B cell (primary cell): ENCODE results near the gene PLPP4. TPM values are rescaled to one million over a fixed set of nuclear protein-coding genes. Genes with fewer than 3 reads are reported as not detected.

Experiments
- ATAC-seq: fragments of 200-7000 bp; cut with Tn5 transposase; one replicate; pipeline ENCODE4 v1.10.0; 2021; ENCODE audit warnings: low read depth, mild to moderate bottlenecking, moderate number of reproducible peaks, moderate library complexity
- CTCF ChIA-PET: fragments of 350-600 bp; sonication (Branson Sonifier 250); formaldehyde crosslinking; loops from one replicate; lab custom pipeline; 2021; ENCODE audit warnings: antibody characterized with exemption, inconsistent platforms; lab: Charles Lee
- POLR2A ChIA-PET: fragments of 350-600 bp; sonication (Branson Sonifier 250); formaldehyde crosslinking; loops from one replicate; lab custom pipeline; 2021; ENCODE audit warnings: antibody characterized with exemption; lab: Charles Lee
- DNase-seq: peaks from one replicate; pipeline ENCODE4 v3.0.0; 2013
- H2AFZ ChIP-seq: 2 replicates; pipeline ENCODE4 v1.6.1; 2012; ENCODE audit warnings: mild to moderate bottlenecking, low read depth, low read length; ENCODE audit not compliant: insufficient read depth, poor library complexity, severe bottlenecking
- H3K27ac ChIP-seq, 2 donors: 1 replicate in 1 of 2; 2 replicates in 1 of 2; pipeline ENCODE4 v1.5.1; 2012 to 2013; ENCODE audit warnings: low read length in 2 of 2, mild to moderate bottlenecking in 2 of 2, moderate library complexity in 1 of 2
- H3K27me3 ChIP-seq, 4 experiments: fragments of 200-600 bp in 1 of 4; sonication (generic) in 1 of 4; replicated peaks in 1 of 4; 1 replicate in 2 of 4; 2 replicates in 2 of 4; pipeline versions ENCODE4 v1.6.1 to v1.7.0; 2013 to 2016; ENCODE audit warnings: low read length in 3 of 4, mild to moderate bottlenecking in 2 of 4, mixed read lengths in 1 of 4, moderate library complexity in 1 of 4; ENCODE audit not compliant: insufficient read depth in 4 of 4, control insufficient read depth in 3 of 4; ENCODE audit errors: control extremely low read depth in 1 of 4
- H3K36me3 ChIP-seq, 2 experiments: replicated peaks in 1 of 2; 1 replicate in 1 of 2; 2 replicates in 1 of 2; pipeline versions ENCODE4 v1.6.1 to v1.7.1; 2013; ENCODE audit warnings: low read length in 1 of 2; ENCODE audit not compliant: insufficient read depth in 2 of 2, control insufficient read depth in 1 of 2; ENCODE audit errors: control extremely low read depth in 1 of 2, extremely low read depth in 1 of 2
- H3K4me1 ChIP-seq, 2 donors: fragments of 200-600 bp in 1 of 2; sonication (generic) in 1 of 2; 1 replicate in 1 of 2; 2 replicates in 1 of 2; pipeline versions ENCODE4 v1.5.1 to v1.6.1; 2013 to 2017; ENCODE audit warnings: low read length in 2 of 2; ENCODE audit not compliant: control insufficient read depth in 2 of 2, insufficient read depth in 2 of 2
- H3K4me2 ChIP-seq: replicated peaks from 2 replicates; pipeline ENCODE3; 2012; ENCODE audit warnings: mild to moderate bottlenecking, low read depth, low read length; ENCODE audit not compliant: poor library complexity, severe bottlenecking
- H3K4me3 ChIP-seq, 5 experiments: fragments of 200-600 bp in 1 of 5; sonication (generic) in 1 of 5; 1 replicate in 3 of 5; 2 replicates in 2 of 5; pipeline versions ENCODE4 v1.5.1 to v1.7.0; 2011 to 2016; ENCODE audit warnings: low read length in 4 of 5, mild to moderate bottlenecking in 4 of 5, low read depth in 2 of 5, control low read depth in 1 of 5, moderate library complexity in 1 of 5; ENCODE audit not compliant: insufficient read depth in 1 of 5; ENCODE audit errors: control extremely low read depth in 1 of 5, extremely low read depth in 1 of 5
- H3K79me2 ChIP-seq: fragments of 200-600 bp; sonication (generic); one replicate; pipeline ENCODE4 v1.6.0; 2016; ENCODE audit warnings: low read length; ENCODE audit not compliant: control insufficient read depth, insufficient read depth
- H3K9ac ChIP-seq: fragments of 200-600 bp; sonication (generic); 2 replicates; pipeline ENCODE4 v1.6.1; 2017; ENCODE audit warnings: mild to moderate bottlenecking, low read length, moderate library complexity
- H3K9me3 ChIP-seq, 3 donors: one replicate each; pipeline versions ENCODE4 v1.6.1 to v1.7.1; 2013; ENCODE audit warnings: low read length in 2 of 3; ENCODE audit not compliant: control insufficient read depth in 2 of 3, insufficient read depth in 1 of 3; ENCODE audit errors: control extremely low read depth in 1 of 3
- H4K20me1 ChIP-seq: 2 replicates; pipeline ENCODE4 v1.6.0; 2012; ENCODE audit warnings: mild to moderate bottlenecking, low read length; ENCODE audit not compliant: insufficient read depth, control insufficient read depth, poor library complexity, severe bottlenecking
- H3K27ac Mint-ChIP-seq: one replicate; pipeline ENCODE4 v1.8.0; 2021; ENCODE audit warnings: mixed read lengths
- H3K27me3 Mint-ChIP-seq: one replicate; pipeline ENCODE4 v1.8.0; 2021; ENCODE audit warnings: mixed read lengths
- H3K4me1 Mint-ChIP-seq: one replicate; pipeline ENCODE4 v1.8.0; 2021; ENCODE audit warnings: mixed read lengths
- H3K4me3 Mint-ChIP-seq: one replicate; pipeline ENCODE4 v1.8.0; 2021; ENCODE audit warnings: mixed read lengths
- H3K9me3 Mint-ChIP-seq: one replicate; pipeline ENCODE4 v1.8.0; 2022; ENCODE audit warnings: mixed read lengths; ENCODE audit not compliant: insufficient read depth
- EZH2 ChIP-seq: IDR thresholded peaks from 2 replicates; pipeline ENCODE4 v1.6.1; 2012; ENCODE audit warnings: borderline replicate concordance, low read depth, mild to moderate bottlenecking, moderate library complexity, low read length; ENCODE audit not compliant: insufficient read depth, poor library complexity, severe bottlenecking
- WGBS: methylation state at CpG from one replicate; pipeline ENCODE4 v1.1.5; 2013; ENCODE audit warnings: missing lambda C conversion rate; ENCODE audit not compliant: insufficient coverage; 5-methylcytosine and 5-hydroxymethylcytosine counted together
- intact Hi-C: fragments of 100-400 bp; cut with micrococcal nuclease; formaldehyde crosslinking; loops from one replicate; pipeline ENCODE4 v1.10.0; 2022
- polyA plus RNA-seq: library from polyadenylated mRNA; depleted of rRNA; stranded (reverse); fragments of >200 nt; gene quantifications from 2 replicates; pipeline ENCODE4 v1.2.3, GENCODE V29; 2012
- total RNA-seq, 2 donors: library from RNA; stranded (reverse); fragments of 120-200 nt in 1 of 2; gene quantifications; 1 replicate in 1 of 2; 2 replicates in 1 of 2; pipeline versions ENCODE4 v1.2.3 to v1.2.4, GENCODE V29; 2013 to 2022
- TF ChIP-seq, protein P1 (sequence below): fragments of 200-600 bp; IDR thresholded peaks from one replicate; pipeline ENCODE4 v1.8.0; 2022; ENCODE audit warnings: antibody characterized with exemption, mild to moderate bottlenecking

Gene PLPP4
- total and polyA plus RNA-seq, 2 donors (not counting 1 experiment from before 2014, with no cell fraction given) = not detected

- Histone ChIP-seq H3K9me3 (peaks cover 0 to 3% (median 0%) of the 10 kb centered on the region in 3 donors), H3K36me3 (no peaks in the 10 kb centered on the region), H4K20me1 (no peaks in the 10 kb centered on the region), H3K9ac (no peak overlapping the region), H3K4me2 (no peak overlapping the region), H2AFZ (no peak overlapping the region), H3K4me1 (no peaks in the 10 kb centered on the region), H3K27ac (no peak overlapping the region), H3K79me2 (no peaks in the 10 kb centered on the region), H3K4me3 (no peak overlapping the region), H3K27me3 (peaks cover 0 to under 1% (median 0%) of the 10 kb centered on the region in 4 experiments)
- Mint-ChIP-seq H3K4me3 (no peak overlapping the region), H3K4me1 (no peaks in the 10 kb centered on the region), H3K27me3 (peaks cover 12% of the 10 kb centered on the region), H3K9me3 (peaks cover 8% of the 10 kb centered on the region), H3K27ac (no peak overlapping the region)
- no peak for DNase-seq
- POLR2A ChIA-PET = no interaction called here
- CTCF ChIA-PET = no interaction called here
- intact Hi-C loops = no loop called here
- TF ChIP-seq, protein P1, sequence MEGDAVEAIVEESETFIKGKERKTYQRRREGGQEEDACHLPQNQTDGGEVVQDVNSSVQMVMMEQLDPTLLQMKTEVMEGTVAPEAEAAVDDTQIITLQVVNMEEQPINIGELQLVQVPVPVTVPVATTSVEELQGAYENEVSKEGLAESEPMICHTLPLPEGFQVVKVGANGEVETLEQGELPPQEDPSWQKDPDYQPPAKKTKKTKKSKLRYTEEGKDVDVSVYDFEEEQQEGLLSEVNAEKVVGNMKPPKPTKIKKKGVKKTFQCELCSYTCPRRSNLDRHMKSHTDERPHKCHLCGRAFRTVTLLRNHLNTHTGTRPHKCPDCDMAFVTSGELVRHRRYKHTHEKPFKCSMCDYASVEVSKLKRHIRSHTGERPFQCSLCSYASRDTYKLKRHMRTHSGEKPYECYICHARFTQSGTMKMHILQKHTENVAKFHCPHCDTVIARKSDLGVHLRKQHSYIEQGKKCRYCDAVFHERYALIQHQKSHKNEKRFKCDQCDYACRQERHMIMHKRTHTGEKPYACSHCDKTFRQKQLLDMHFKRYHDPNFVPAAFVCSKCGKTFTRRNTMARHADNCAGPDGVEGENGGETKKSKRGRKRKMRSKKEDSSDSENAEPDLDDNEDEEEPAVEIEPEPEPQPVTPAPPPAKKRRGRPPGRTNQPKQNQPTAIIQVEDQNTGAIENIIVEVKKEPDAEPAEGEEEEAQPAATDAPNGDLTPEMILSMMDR = no peak
- TF ChIP-seq EZH2 = no peak
- ATAC-seq = no peak
- WGBS = 89% methylated on average over 3 of the region's 8 CpGs
These were observed 28.9 kb downstream of the PLPP4 start for GRCh38 chr10:120485946-120486345.

GRCh38 chr10:120486671-120487205 is 29.7 kb downstream of the PLPP4 start:
- Histone ChIP-seq H3K36me3 (no peaks in the 10 kb centered on the region), H4K20me1 (no peaks in the 10 kb centered on the region), H3K27ac (no peak overlapping the region), H3K4me2 (no peak overlapping the region), H3K9ac (no peak overlapping the region), H3K4me3 (no peak overlapping the region), H3K27me3 (no peaks in the 10 kb centered on the region), H3K79me2 (no peaks in the 10 kb centered on the region), H3K4me1 (no peaks in the 10 kb centered on the region), H3K9me3 (no peaks in the 10 kb centered on the region), H2AFZ (no peak overlapping the region)
- H3K4me1 Mint-ChIP-seq = no peaks in the 10 kb centered on the region
- WGBS = 100% methylated on average over 3 of the region's 6 CpGs
- peaks cover 9% of the 10 kb centered on the region for H3K27me3 Mint-ChIP-seq
- DNase-seq (no peak), ATAC-seq (no peak)
- TF ChIP-seq, protein P1 = no peak
- TF ChIP-seq EZH2 = no peak
- CTCF ChIA-PET = no interaction called here
- intact Hi-C loops = no loop called here
- H3K9me3 Mint-ChIP-seq = peaks cover 5% of the 10 kb centered on the region
- no peak overlapping the region for H3K4me3 Mint-ChIP-seq
- POLR2A ChIA-PET = no interaction called here
- no peak overlapping the region for H3K27ac Mint-ChIP-seq
